Endodermal cell (in vitro differentiated cells): Measurements from ENCODE around the gene NR2F6. TPM values are rescaled to one million over a fixed set of nuclear protein-coding genes. Genes with fewer than 3 reads are reported as not detected.
A peak's percentile ranks its signal among the peaks of the same experiment; 100 is the strongest.
"Not testable (repeated sequence)": the region's sequence is repeated elsewhere in the genome, so short reads cannot be mapped to it uniquely, and the experiment has no call there.

Source experiments
- DNase-seq: peaks from one replicate; pipeline ENCODE4 v3.0.0-alpha.2; 2017
- H3K27ac ChIP-seq: 2 replicates; pipeline ENCODE4 v1.5.1; 2013; ENCODE audit warnings: mild to moderate bottlenecking, low read depth, low read length, moderate library complexity
- H3K27me3 ChIP-seq: 2 replicates; pipeline ENCODE4 v1.6.1; 2013; ENCODE audit warnings: mild to moderate bottlenecking, low read length, moderate library complexity; ENCODE audit not compliant: insufficient read depth, control insufficient read depth, poor library complexity, severe bottlenecking
- H3K36me3 ChIP-seq: 2 replicates; pipeline ENCODE4 v1.7.0; 2013; ENCODE audit warnings: mild to moderate bottlenecking, low read length, moderate library complexity; ENCODE audit not compliant: control insufficient read depth, insufficient read depth
- H3K4me1 ChIP-seq: one replicate; pipeline ENCODE4 v1.7.0; 2013; ENCODE audit warnings: low read length; ENCODE audit not compliant: control insufficient read depth, insufficient read depth
- H3K4me3 ChIP-seq: 2 replicates; pipeline ENCODE4 v1.5.1; 2013; ENCODE audit warnings: mild to moderate bottlenecking, low read length, moderate library complexity
- H3K9ac ChIP-seq: 2 replicates; pipeline ENCODE4 v1.6.1; 2013; ENCODE audit warnings: mild to moderate bottlenecking, low read length, moderate library complexity; ENCODE audit not compliant: poor library complexity, severe bottlenecking; ENCODE audit errors: extremely low read depth
- H3K9me3 ChIP-seq: 2 replicates; pipeline ENCODE4 v1.6.1; 2013; ENCODE audit warnings: mild to moderate bottlenecking, low read length, moderate library complexity; ENCODE audit not compliant: control insufficient read depth
- H3K27ac Mint-ChIP-seq: 2 replicates; pipeline ENCODE4 v1.8.0; 2020; ENCODE audit warnings: mixed read lengths
- H3K27me3 Mint-ChIP-seq: 2 replicates; pipeline ENCODE4 v1.8.0; 2021; ENCODE audit warnings: mild to moderate bottlenecking, mixed read lengths; ENCODE audit not compliant: insufficient read depth
- H3K36me3 Mint-ChIP-seq: 2 replicates; pipeline ENCODE4 v1.8.0; 2020; ENCODE audit warnings: low read depth, mixed read lengths
- H3K4me1 Mint-ChIP-seq: 2 replicates; pipeline ENCODE4 v1.8.0; 2020; ENCODE audit warnings: mixed read lengths
- H3K4me3 Mint-ChIP-seq: 2 replicates; pipeline ENCODE4 v1.8.0; 2020; ENCODE audit warnings: mild to moderate bottlenecking, moderate library complexity, mixed read lengths
- H3K9me3 Mint-ChIP-seq: 2 replicates; pipeline ENCODE4 v1.8.0; 2020; ENCODE audit warnings: mild to moderate bottlenecking, mixed read lengths
- CTCF ChIP-seq: fragments of 200-600 bp; sonication (generic); conservative IDR thresholded peaks from 2 replicates; pipeline ENCODE4 v1.5.0; 2021; ENCODE audit warnings: antibody characterized with exemption, mild to moderate bottlenecking
- WGBS, 2 experiments: methylation state at CpG; one replicate each; pipeline versions ENCODE4 v1.1.5 to v1.1.7; 2013; ENCODE audit warnings: missing lambda C conversion rate in 2 of 2, mixed read lengths in 1 of 2; ENCODE audit not compliant: insufficient coverage in 1 of 2, insufficient read length in 1 of 2; 5-methylcytosine and 5-hydroxymethylcytosine counted together
- total RNA-seq, 2 donors: library from RNA; stranded (reverse); fragmentation: NEBNext Ultra II Directional in 1 of 2; extraction: Animal tissue kit (Norgen Biotek cat#: 25700) in 1 of 2; gene quantifications; 2 replicates in 1 of 2; 3 replicates in 1 of 2; pipeline ENCODE4 v1.2.1, GENCODE V29; 2021

NR2F6 gene
- total RNA-seq, 2 donors from 2014 or later: 103 to 107 TPM

- Histone ChIP-seq H3K27ac (no peak overlapping the region), H3K4me1 (no peaks in the 10 kb centered on the region), H3K9me3 (no peaks in the 10 kb centered on the region), H3K27me3 (no peaks in the 10 kb centered on the region), H3K4me3 (no peak overlapping the region), H3K9ac (no peak overlapping the region), H3K36me3 (peaks cover 57% of the 10 kb centered on the region)
- Mint-ChIP-seq H3K27me3 (no peaks in the 10 kb centered on the region), H3K27ac (no peak overlapping the region), H3K4me3 (no peak overlapping the region), H3K9me3 (no peaks in the 10 kb centered on the region), H3K36me3 (peaks cover 67% of the 10 kb centered on the region), H3K4me1 (no peaks in the 10 kb centered on the region)
- no peak for DNase-seq
- 96% methylated on average over 15 to 19 of the region's 19 CpGs for WGBS, 2 experiments
- TF ChIP-seq CTCF: no peak
Observed at GRCh38 chr19:17275441-17276175, 29.9 kb upstream of the NR2F6 start.

- H3K27me3 ChIP-seq, H3K4me3 Mint-ChIP-seq, H3K9ac ChIP-seq, H3K4me1 ChIP-seq, H3K27me3 Mint-ChIP-seq, H3K4me3 ChIP-seq, H3K27ac Mint-ChIP-seq, H3K27ac ChIP-seq, H3K9me3 Mint-ChIP-seq, H3K4me1 Mint-ChIP-seq, DNase-seq, H3K9me3 ChIP-seq: not testable (repeated sequence)
- H3K36me3 Mint-ChIP-seq: peaks cover 71% of the 10 kb centered on the region
- WGBS, 2 experiments: 94% methylated on average over 3 of the region's 3 CpGs; no CpG with 5 or more reads in 1 of the 2 experiments
- H3K36me3 ChIP-seq: peaks cover 63% of the 10 kb centered on the region
Observed at GRCh38 chr19:17274892-17275291, 29.2 kb upstream of the NR2F6 start.

GRCh38 chr19:17268754-17269153 lies 23.0 kb upstream of the NR2F6 start:
- Histone ChIP-seq H3K36me3 (peaks cover 27% of the 10 kb centered on the region), H3K27ac (no peak overlapping the region), H3K9ac (no peak overlapping the region), H3K27me3 (no peaks in the 10 kb centered on the region), H3K4me3 (peak overlapping the region; percentile 98), H3K9me3 (no peaks in the 10 kb centered on the region), H3K4me1 (no peaks in the 10 kb centered on the region)
- WGBS, 2 experiments: 92 to 97% methylated on average over 11 to 13 of the region's 13 CpGs
- no peak for TF ChIP-seq CTCF
- Mint-ChIP-seq H3K27me3 (no peaks in the 10 kb centered on the region), H3K36me3 (peaks cover 27% of the 10 kb centered on the region), H3K4me1 (peaks cover 7% of the 10 kb centered on the region), H3K9me3 (no peaks in the 10 kb centered on the region), H3K27ac (peak overlapping the region; percentile 94), H3K4me3 (peak overlapping the region; percentile 93)
- DNase-seq: no peak
